Adrenal gland (tissue), 12 donors: ENCODE measurements around the gene HOXB7. TPM values are rescaled to one million over a fixed set of nuclear protein-coding genes. Genes with fewer than 3 reads are reported as not detected.

ENCODE experiments used
- DNase-seq, 7 donors: peaks; one replicate each; pipeline ENCODE4 v3.0.0-alpha.2; 2019 to 2020
- H3K27ac ChIP-seq, 5 donors: fragments of 200-600 bp; sonication (generic) in 4 of 5; 1 replicate in 3 of 5; 2 replicates in 2 of 5; pipeline versions ENCODE4 v1.5.1 to v1.8.0; 2016 to 2020; ENCODE audit warnings: mild to moderate bottlenecking in 1 of 5
- H3K27me3 ChIP-seq: fragments of 200-600 bp; 2 replicates; pipeline ENCODE4 v1.8.0; 2021
- H3K36me3 ChIP-seq, 2 donors: fragments of 200-600 bp; replicated peaks in 1 of 2; 1 replicate in 1 of 2; 2 replicates in 1 of 2; pipeline versions ENCODE4 v1.5.1 to v1.8.0; 2018 to 2022
- H3K4me1 ChIP-seq, 2 donors: fragments of 200-600 bp; replicated peaks in 1 of 2; 1 replicate in 1 of 2; 2 replicates in 1 of 2; pipeline versions ENCODE4 v1.5.1 to v1.8.0; 2018 to 2021
- H3K4me3 ChIP-seq, 4 donors: fragments of 200-600 bp; sonication (generic) in 3 of 4; one replicate each; pipeline ENCODE4 v1.5.1; 2016 to 2018
- H3K9me3 ChIP-seq, 3 donors: fragments of 200-600 bp; sonication (generic) in 1 of 3; replicated peaks in 1 of 3; 1 replicate in 2 of 3; 2 replicates in 1 of 3; pipeline versions ENCODE4 v1.5.1 to v1.8.0; 2016 to 2021
- CTCF ChIP-seq, 6 experiments: fragments of 450-650 bp in 4 of 6; fragments of 200-600 bp in 2 of 6; sonication (generic) in 1 of 6; IDR thresholded peaks; 1 replicate in 5 of 6; 2 replicates in 1 of 6; pipeline versions ENCODE4 v1.5.1 to v1.8.0; 2016 to 2021; ENCODE audit warnings: antibody characterized with exemption in 6 of 6, mild to moderate bottlenecking in 2 of 6, moderate library complexity in 1 of 6
- POLR2A ChIP-seq, 2 donors: fragments of 450-650 bp; IDR thresholded peaks; one replicate each; pipeline ENCODE4 v1.6.1; 2017; ENCODE audit warnings: antibody characterized with exemption in 2 of 2, mild to moderate bottlenecking in 2 of 2, moderate library complexity in 1 of 2
- WGBS, 4 donors: extraction: QIAGEN DNeasy Blood & Tissue Kit in 2 of 4; methylation state at CpG; one replicate each; pipeline versions ENCODE4 v1.1.5 to v1.1.7; 2013 to 2017; 5-methylcytosine and 5-hydroxymethylcytosine counted together
- intact Hi-C, 2 donors: fragments of 100-400 bp; cut with DNase I; formaldehyde crosslinking; loops; one replicate each; pipeline versions ENCODE4 v1.14.1 to v1.15.0; 2022 to 2023
- polyA plus RNA-seq, 3 donors: library from polyadenylated mRNA; stranded (reverse); fragments of 200-250 nt in 2 of 3; fragments of 350-450 nt in 1 of 3; fragmentation: Illumina TruSeq in 1 of 3; extraction: RNeasy Lipid Tissue Mini Kit (QIAGEN cat#74804) in 1 of 3; gene quantifications; one replicate each; pipeline ENCODE4 v1.2.3, GENCODE V29; 2013 to 2014
- total RNA-seq, 9 donors: library from RNA; depleted of rRNA in 4 of 9; stranded (reverse); fragments of >200 nt in 4 of 9; fragments of 120-200 nt in 1 of 9; fragmentation: NEBNext Ultra II Directional in 1 of 9; extraction: Animal tissue kit (Norgen Biotek cat#: 25700) in 1 of 9; gene quantifications; one replicate each; pipeline versions ENCODE4 v1.1.0 to v1.2.4, GENCODE V29; 2013 to 2023
- donor health status: healthy with polysubstance abuse.
- donor health status: Bipolar disorder and iron deficiency.
- donor health status: DM: yes; HTN: yes; CAD: no.
- donor health status: DM: no; HTN: no; CAD: no.
- donor health status: DM: no; HTN: no; CAD: no.
- donor health status: DM: yes; HTN: yes; CAD: no.

Gene HOXB7
- total and polyA plus RNA-seq, 12 donors: 6.2 to 27.0 (median 13.5) TPM

- H3K9me3 ChIP-seq: no peaks in the 10 kb centered on the region
- WGBS, 4 donors: 4 to 5% (median 4%) methylated on average over 15 of the region's 15 CpGs
- no peaks in the 10 kb centered on the region for H3K36me3 ChIP-seq
- DNase-seq: no peak
- TF ChIP-seq CTCF (IDR thresholded peaks at IDR 0.05): no peak
- TF ChIP-seq POLR2A (IDR thresholded peaks at IDR 0.05): no peak
- intact Hi-C loops: loop anchor here in 1 of 2 donors (10.0 kb wide), 1 partner anchor 588 kb away; no protein-coding TSS in a partner anchor
- peaks cover 3 to 21% of the 10 kb centered on the region in 2 donors for H3K4me1 ChIP-seq
- peak overlapping the region in 2 of 4 donors; percentile 9 to 79 for H3K4me3 ChIP-seq
- peaks cover 28% of the 10 kb centered on the region for H3K27me3 ChIP-seq
- peak overlapping the region in 4 of 5 donors; percentile 9 to 88 (median 48) for H3K27ac ChIP-seq
Measured at GRCh38 chr17:48612456-48612853, 1.6 kb upstream of the HOXB7 start.

GRCh38 chr17:48611681-48612455 is 1.1 kb upstream of the HOXB7 start:
- H3K27me3 ChIP-seq: peaks cover 22% of the 10 kb centered on the region
- H3K4me3 ChIP-seq: peak overlapping the region in 1 of 4 donors; percentile 79
- no peaks in the 10 kb centered on the region for H3K9me3 ChIP-seq
- intact Hi-C loops: loop anchor here in 1 of 2 donors (10.0 kb wide), 1 partner anchor 587 kb away; no protein-coding TSS in a partner anchor
- 10 to 18% (median 13%) methylated on average over 24 to 36 of the region's 36 CpGs for WGBS, 4 donors
- peak overlapping the region in 4 of 5 donors; percentile 74 to 88 (median 78) for H3K27ac ChIP-seq
- DNase-seq: peak in 5 of 7 donors; percentile 53 to 68 (median 60)
- TF ChIP-seq POLR2A (IDR thresholded peaks at IDR 0.05): no peak
- no peak for TF ChIP-seq CTCF (IDR thresholded peaks at IDR 0.05)
- H3K4me1 ChIP-seq: peaks cover 3 to 21% of the 10 kb centered on the region in 2 donors
- H3K36me3 ChIP-seq: no peaks in the 10 kb centered on the region

- no peaks in the 10 kb centered on the region for H3K9me3 ChIP-seq
- intact Hi-C loops: loop anchor here in 1 of 2 donors (10.0 kb wide), 1 partner anchor 586 kb away; no protein-coding TSS in a partner anchor
- TF ChIP-seq CTCF (IDR thresholded peaks at IDR 0.05) (no peak), POLR2A (IDR thresholded peaks at IDR 0.05) (no peak)
- WGBS, 4 donors: 1 to 3% (median 2%) methylated on average over 22 of the region's 22 CpGs
- peaks cover 15% of the 10 kb centered on the region for H3K27me3 ChIP-seq
- peaks cover 3 to 21% of the 10 kb centered on the region in 2 donors for H3K4me1 ChIP-seq
- H3K27ac ChIP-seq: peak overlapping the region; percentile 43 to 88 (median 79)
- DNase-seq: peak in 5 of 7 donors; percentile 33 to 62 (median 54)
- H3K4me3 ChIP-seq: peak overlapping the region in 3 of 4 donors; percentile 50 to 79 (median 60)
- H3K36me3 ChIP-seq: no peaks in the 10 kb centered on the region
Measured at GRCh38 chr17:48611213-48611612, 396 bp upstream of the HOXB7 start.

GRCh38 chr17:48609759-48610281 is 997 bp downstream of the HOXB7 start:
- H3K27me3 ChIP-seq: peaks cover 6% of the 10 kb centered on the region

More at GRCh38 chr17:48609759-48610281, 997 bp downstream of the HOXB7 start:
- no peak for DNase-seq
- Histone ChIP-seq H3K27ac (peak overlapping the region; percentile 43 to 88 (median 79)), H3K4me3 (peak overlapping the region in 2 of 4 donors; percentile 50 to 79), H3K36me3 (no peaks in the 10 kb centered on the region), H3K9me3 (no peaks in the 10 kb centered on the region), H3K4me1 (peaks cover 3 to 21% of the 10 kb centered on the region in 2 donors)
- intact Hi-C loops: loop anchor here in 1 of 2 donors (10.0 kb wide), 1 partner anchor 585 kb away; no protein-coding TSS in a partner anchor
- 5 to 35% (median 10%) methylated on average over 7 to 15 of the region's 15 CpGs for WGBS, 4 donors
- TF ChIP-seq POLR2A (IDR thresholded peaks at IDR 0.05) (no peak), CTCF (IDR thresholded peaks at IDR 0.05) (no peak)
